HG02588 (cell line): ENCODE measurements around the gene MUC20.
"Not testable (repeated sequence)": the region's sequence is repeated elsewhere in the genome, so short reads cannot be mapped to it uniquely, and the experiment has no call there.

Source experiments
- ATAC-seq: cut with Tn5 transposase; IDR thresholded peaks from one replicate; pipeline ENCODE4 v1.9.1; 2021; ENCODE audit warnings: mild to moderate bottlenecking, moderate library complexity; ENCODE audit not compliant: unreplicated experiment

MUC20 gene, protein sequence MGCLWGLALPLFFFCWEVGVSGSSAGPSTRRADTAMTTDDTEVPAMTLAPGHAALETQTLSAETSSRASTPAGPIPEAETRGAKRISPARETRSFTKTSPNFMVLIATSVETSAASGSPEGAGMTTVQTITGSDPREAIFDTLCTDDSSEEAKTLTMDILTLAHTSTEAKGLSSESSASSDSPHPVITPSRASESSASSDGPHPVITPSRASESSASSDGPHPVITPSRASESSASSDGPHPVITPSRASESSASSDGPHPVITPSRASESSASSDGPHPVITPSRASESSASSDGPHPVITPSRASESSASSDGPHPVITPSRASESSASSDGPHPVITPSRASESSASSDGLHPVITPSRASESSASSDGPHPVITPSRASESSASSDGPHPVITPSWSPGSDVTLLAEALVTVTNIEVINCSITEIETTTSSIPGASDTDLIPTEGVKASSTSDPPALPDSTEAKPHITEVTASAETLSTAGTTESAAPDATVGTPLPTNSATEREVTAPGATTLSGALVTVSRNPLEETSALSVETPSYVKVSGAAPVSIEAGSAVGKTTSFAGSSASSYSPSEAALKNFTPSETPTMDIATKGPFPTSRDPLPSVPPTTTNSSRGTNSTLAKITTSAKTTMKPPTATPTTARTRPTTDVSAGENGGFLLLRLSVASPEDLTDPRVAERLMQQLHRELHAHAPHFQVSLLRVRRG

GRCh38 chr3:195720831-195721506 lies at the start of gene MUC20:
MUC20 (plus strand) TSS chr3:195720978; CDS start chr3:195721008, 30 bp downstream.
- ATAC-seq, result not testable (repeated sequence)

GRCh38 chr3:195671283-195671682 lies 49.5 kb upstream of the MUC20 start:
- not testable (repeated sequence) for ATAC-seq

GRCh38 chr3:195673711-195674110 lies 47.1 kb upstream of the MUC20 start:
- not testable (repeated sequence) for ATAC-seq

DNA sequence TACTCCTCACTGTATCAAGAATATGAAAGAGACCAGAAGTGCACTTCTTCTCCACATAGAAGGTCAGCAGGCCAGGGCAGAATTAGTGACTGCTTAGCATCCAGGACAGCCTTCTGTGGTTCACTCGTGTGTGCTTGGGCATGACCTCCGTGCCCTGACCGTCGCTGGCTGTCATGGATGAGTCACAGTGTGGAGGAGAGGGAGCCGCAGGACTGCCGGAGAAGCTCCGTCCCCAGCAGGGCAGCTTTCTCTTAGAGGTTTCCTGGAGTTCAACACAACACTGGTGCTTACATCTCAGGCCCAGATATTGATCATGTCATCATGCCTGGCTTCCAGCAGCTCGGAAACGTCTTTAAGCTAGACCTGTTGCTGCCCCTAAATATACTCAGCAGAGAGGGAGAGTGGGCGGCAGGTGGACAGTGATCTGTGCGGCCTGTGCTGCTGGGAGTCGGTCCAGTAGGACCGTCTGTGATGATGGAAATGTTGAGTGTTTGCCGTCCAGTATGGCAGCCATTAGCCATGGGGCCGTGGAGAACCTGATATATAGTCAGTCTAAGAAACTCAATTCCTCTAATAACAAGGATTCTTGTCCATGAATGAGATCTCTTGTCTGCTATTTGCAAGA lies 42.3 kb upstream of the MUC20 start:
- not testable (repeated sequence) for ATAC-seq

- not testable (repeated sequence) for ATAC-seq
Measured at GRCh38 chr3:195680690-195681089, 40.1 kb upstream of the MUC20 start.

- not testable (repeated sequence) for ATAC-seq
Measured at GRCh38 chr3:195681458-195682103, 39.2 kb upstream of the MUC20 start.

GRCh38 chr3:195682104-195682742 lies 38.6 kb upstream of the MUC20 start:
- ATAC-seq, result not testable (repeated sequence)

GRCh38 chr3:195683722-195684526 lies 36.9 kb upstream of the MUC20 start:
- not testable (repeated sequence) for ATAC-seq

DNA sequence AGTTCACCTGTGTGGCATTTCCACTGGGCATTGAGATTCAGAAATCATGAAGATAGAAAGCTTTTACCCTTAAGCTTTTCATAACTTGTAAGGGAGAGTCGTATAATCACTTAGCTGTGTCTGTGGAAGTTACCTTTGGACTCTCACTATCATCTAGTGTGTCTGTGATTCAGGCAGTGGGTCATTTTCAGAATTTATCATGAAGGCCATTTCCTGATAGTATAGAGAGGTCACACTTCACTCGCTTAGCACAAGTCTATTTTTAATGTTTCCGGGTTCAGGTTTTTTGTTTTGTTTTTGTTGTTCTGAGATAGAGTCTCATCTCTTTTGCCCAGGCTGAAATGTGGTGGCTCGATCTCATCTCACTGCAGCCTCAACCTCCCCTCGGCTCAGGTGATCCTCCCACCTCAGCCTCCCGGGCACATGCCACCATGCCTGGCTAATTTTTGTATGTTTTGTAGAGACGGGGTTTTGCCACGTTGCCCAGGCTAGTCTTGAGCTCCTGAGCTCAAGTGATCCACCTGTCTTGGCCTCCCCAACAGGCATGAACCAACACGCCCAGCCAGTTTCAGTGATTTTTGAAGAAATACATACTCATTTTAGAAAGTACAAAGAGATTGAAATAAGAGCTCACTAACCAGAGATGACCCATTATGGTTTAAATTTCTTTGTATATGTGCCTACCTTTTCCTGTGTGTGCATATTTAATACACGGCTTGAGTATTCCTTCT lies 36.1 kb upstream of the MUC20 start:
- ATAC-seq, result not testable (repeated sequence)

- not testable (repeated sequence) for ATAC-seq
Measured at GRCh38 chr3:195686537-195687208, 34.1 kb upstream of the MUC20 start.

GRCh38 chr3:195687209-195687760 lies 33.5 kb upstream of the MUC20 start:
- not testable (repeated sequence) for ATAC-seq

GRCh38 chr3:195688471-195689183 lies 32.2 kb upstream of the MUC20 start:
- not testable (repeated sequence) for ATAC-seq

- ATAC-seq, result not testable (repeated sequence)
Measured at GRCh38 chr3:195689184-195690070, 31.4 kb upstream of the MUC20 start.

GRCh38 chr3:195690951-195691350 lies 29.8 kb upstream of the MUC20 start:
- ATAC-seq, result no peak

- not testable (repeated sequence) for ATAC-seq
Measured at GRCh38 chr3:195691596-195692353, 29.0 kb upstream of the MUC20 start.
